GM12878 (cell line): Measurements from ENCODE around the gene SLC1A7. TPM values are rescaled to one million over a fixed set of nuclear protein-coding genes. Genes with fewer than 3 reads are reported as not detected.

Source experiments
- ATAC-seq: fragments of 200-7000 bp; cut with Tn5 transposase; 3 replicates; pipeline ENCODE4 v1.9.1; 2020; ENCODE audit warnings: mild to moderate bottlenecking, moderate library complexity
- BruUV-seq: library from RNA; stranded (reverse); fragments of 400-500 nt; replicated peaks from 2 replicates; lab custom pipeline; 2021; lab: Mats Ljungman, UMichigan
- CTCF ChIA-PET: fragments of 300-600 bp; sonication (Branson Sonifier 250); formaldehyde crosslinking; extraction: SDS; loops from one replicate; lab custom pipeline; 2021; ENCODE audit warnings: inconsistent platforms; lab: Yijun Ruan, JAX
- POLR2A ChIA-PET: fragments of 350-600 bp; formaldehyde crosslinking; extraction: SDS; loops from one replicate; lab custom pipeline; 2021; ENCODE audit warnings: inconsistent platforms; lab: Charles Lee
- RAD21 ChIA-PET: fragments of 300-600 bp; sonication (Branson Sonifier 250); formaldehyde crosslinking; loops from one replicate; lab custom pipeline; 2023; ENCODE audit warnings: antibody characterized with exemption; ENCODE audit not compliant: unreplicated experiment; lab: Charles Lee
- SMC1A ChIA-PET: fragments of 300-600 bp; sonication (Branson Sonifier 250); formaldehyde crosslinking; loops from one replicate; lab custom pipeline; 2023; ENCODE audit not compliant: unreplicated experiment, uncharacterized antibody; lab: Charles Lee
- DNase-seq: peaks from one replicate; pipeline ENCODE4 v3.0.0-alpha.2; 2011; ENCODE audit warnings: low read depth, low spot score
- FAIRE-seq: peaks from 3 replicates; lab custom pipeline; 2011; peaks lifted over from hg19 to GRCh38; lab: Jason Lieb, UNC
- H2AFZ ChIP-seq: 2 replicates; pipeline ENCODE4 v1.6.0; 2011; ENCODE audit warnings: low read depth, low read length, control low read depth; ENCODE audit not compliant: control insufficient read depth
- H3K27ac ChIP-seq: 2 replicates; pipeline ENCODE4 v1.5.1; 2011; ENCODE audit warnings: control low read depth; ENCODE audit not compliant: control insufficient read depth, insufficient read depth
- H3K27me3 ChIP-seq, 2 experiments: replicated peaks in 1 of 2; 2 replicates each; pipeline versions ENCODE4 v1.6.0 to v1.6.1; 2011; ENCODE audit warnings: low read length in 1 of 2; ENCODE audit not compliant: control insufficient read depth in 2 of 2, insufficient read depth in 2 of 2
- H3K36me3 ChIP-seq, 2 experiments: 2 replicates each; pipeline ENCODE4 v1.5.1; 2011; ENCODE audit warnings: low read length in 1 of 2; ENCODE audit not compliant: control insufficient read depth in 2 of 2, insufficient read depth in 2 of 2
- H3K4me1 ChIP-seq: 2 replicates; pipeline ENCODE4 v1.6.1; 2011; ENCODE audit warnings: mild to moderate bottlenecking, low read length, moderate library complexity, mixed read lengths; ENCODE audit not compliant: control insufficient read depth, insufficient read depth
- H3K4me2 ChIP-seq: 2 replicates; pipeline ENCODE4 v1.6.0; 2011; ENCODE audit warnings: control low read depth; ENCODE audit not compliant: control insufficient read depth, insufficient read depth
- H3K4me3 ChIP-seq: fragments of 200-600 bp; sonication (generic); 2 replicates; pipeline ENCODE4 v1.5.1; 2016
- H3K79me2 ChIP-seq: 2 replicates; pipeline ENCODE4 v1.6.0; 2011; ENCODE audit warnings: low read length; ENCODE audit not compliant: control insufficient read depth, insufficient read depth
- H3K9ac ChIP-seq: 2 replicates; pipeline ENCODE4 v1.8.0; 2011; ENCODE audit warnings: low read length, control low read depth, mixed read lengths; ENCODE audit not compliant: control insufficient read depth, insufficient read depth
- H3K9me3 ChIP-seq: replicated peaks from 3 replicates; pipeline ENCODE4 v1.5.1; 2011; ENCODE audit warnings: mild to moderate bottlenecking, low read length; ENCODE audit not compliant: control insufficient read depth, insufficient read depth
- H4K20me1 ChIP-seq: 2 replicates; pipeline ENCODE4 v1.6.0; 2011; ENCODE audit not compliant: control insufficient read depth, insufficient read depth
- CBX3 ChIP-seq: fragments of 200-600 bp; sonication (generic); IDR thresholded peaks from 2 replicates; pipeline ENCODE4 v1.6.1; 2016; ENCODE audit warnings: low read depth, borderline replicate concordance
- CEBPB ChIP-seq, 2 experiments: fragments of 150-350 bp in 1 of 2; IDR thresholded peaks; 2 replicates each; pipeline ENCODE4 v1.6.1; 2012 to 2014; ENCODE audit warnings: low read depth in 2 of 2, low read length in 2 of 2, borderline replicate concordance in 1 of 2, inconsistent platforms in 1 of 2
- GABPA ChIP-seq: IDR thresholded peaks from 2 replicates; pipeline ENCODE4 v1.6.1; 2014; ENCODE audit warnings: antibody characterized with exemption, low read depth, mild to moderate bottlenecking, inconsistent platforms
- GATAD2B ChIP-seq: fragments of 450-650 bp; conservative IDR thresholded peaks from 2 replicates; pipeline ENCODE4 v1.6.1; 2017; ENCODE audit warnings: low read depth, mild to moderate bottlenecking, moderate library complexity
- HDGF ChIP-seq: fragments of 450-650 bp; IDR thresholded peaks from 2 replicates; pipeline ENCODE4 v1.6.1; 2016; ENCODE audit warnings: antibody characterized with exemption
- MEF2A ChIP-seq: IDR thresholded peaks from 2 replicates; pipeline ENCODE4 v1.6.1; 2011; ENCODE audit warnings: low read depth, mild to moderate bottlenecking, low read length, moderate library complexity; ENCODE audit not compliant: insufficient read depth
- MTA2 ChIP-seq: fragments of 450-650 bp; IDR thresholded peaks from 2 replicates; pipeline ENCODE4 v1.6.1; 2016; ENCODE audit warnings: low read depth, mild to moderate bottlenecking, moderate library complexity
- MYC ChIP-seq: IDR thresholded peaks from 2 replicates; pipeline ENCODE4 v1.6.1; 2011; ENCODE audit warnings: mild to moderate bottlenecking, low read length, moderate library complexity, inconsistent platforms; ENCODE audit not compliant: insufficient read depth, insufficient replicate concordance, insufficient read length, severe bottlenecking
- PML ChIP-seq: IDR thresholded peaks from 2 replicates; pipeline ENCODE4 v1.6.1; 2012; ENCODE audit warnings: low read length, inconsistent platforms
- POU2F2 ChIP-seq: IDR thresholded peaks from 3 replicates; pipeline ENCODE4 v1.6.1; 2011; ENCODE audit warnings: low read depth, mild to moderate bottlenecking, low read length, borderline replicate concordance
- SIX5 ChIP-seq: IDR thresholded peaks from 2 replicates; pipeline ENCODE4 v1.6.1; 2011; ENCODE audit warnings: mild to moderate bottlenecking, low read depth, low read length, moderate library complexity; ENCODE audit not compliant: severe bottlenecking
- ZNF217 ChIP-seq: fragments of 450-650 bp; IDR thresholded peaks from 2 replicates; pipeline ENCODE4 v1.6.1; 2017; ENCODE audit warnings: antibody characterized with exemption, mild to moderate bottlenecking
- WGBS: methylation state at CpG from one replicate; pipeline ENCODE4 v1.1.6; 2016; ENCODE audit warnings: low lambda C conversion rate; ENCODE audit not compliant: insufficient replicate concordance, insufficient coverage; ENCODE audit errors: missing lambda C conversion rate; 5-methylcytosine and 5-hydroxymethylcytosine counted together
- in situ Hi-C: fragments of 300-500 bp; cut with MboI; formaldehyde crosslinking; loops from 9 replicates; pipeline ENCODE4 v1.14.3; 2018; ENCODE audit warnings: mixed read lengths
- intact Hi-C: fragments of 100-400 bp; cut with micrococcal nuclease; formaldehyde crosslinking; loops from one replicate; pipeline ENCODE4 v1.14.2; 2022; ENCODE audit not compliant: unreplicated experiment
- polyA plus RNA-seq, 11 experiments: library from polyadenylated mRNA; depleted of rRNA in 4 of 11; unstranded in 6 of 11; stranded (reverse) in 5 of 11; fragments of >200 nt; fragmentation: Nextera tagmentation in 4 of 11; fragmentation: Illumina TruSeq in 1 of 11; extraction: Ambion mirVana in 4 of 11; extraction: Trizol in 1 of 11; gene quantifications; 1 replicate in 1 of 11; 2 replicates in 10 of 11; pipeline versions ENCODE4 v1.2.1 to v1.2.3, GENCODE V29; 2011 to 2016; ENCODE audit warnings: inconsistent platforms in 2 of 11, missing spikeins in 2 of 11, low read depth in 1 of 11
- total RNA-seq, 4 experiments: library from RNA; depleted of rRNA in 3 of 4; stranded (reverse); fragments of >200 nt in 3 of 4; fragmentation: Illumina TruSeq in 1 of 4; extraction: Trizol in 1 of 4; gene quantifications; 2 replicates each; pipeline versions ENCODE4 v1.2.1 to v1.2.3, GENCODE V29; 2013 to 2021
- TF ChIP-seq, protein P1 (sequence below): fragments of 450-650 bp; IDR thresholded peaks from 2 replicates; pipeline ENCODE4 v1.6.1; 2018; ENCODE audit warnings: borderline replicate concordance, mild to moderate bottlenecking; ENCODE audit not compliant: partially characterized antibody

The SLC1A7 gene
- total and polyA plus RNA-seq, 10 of the 15 experiments (the other 5 are each of a cell fraction or from before 2014, with no cell fraction given): not detected

DNA sequence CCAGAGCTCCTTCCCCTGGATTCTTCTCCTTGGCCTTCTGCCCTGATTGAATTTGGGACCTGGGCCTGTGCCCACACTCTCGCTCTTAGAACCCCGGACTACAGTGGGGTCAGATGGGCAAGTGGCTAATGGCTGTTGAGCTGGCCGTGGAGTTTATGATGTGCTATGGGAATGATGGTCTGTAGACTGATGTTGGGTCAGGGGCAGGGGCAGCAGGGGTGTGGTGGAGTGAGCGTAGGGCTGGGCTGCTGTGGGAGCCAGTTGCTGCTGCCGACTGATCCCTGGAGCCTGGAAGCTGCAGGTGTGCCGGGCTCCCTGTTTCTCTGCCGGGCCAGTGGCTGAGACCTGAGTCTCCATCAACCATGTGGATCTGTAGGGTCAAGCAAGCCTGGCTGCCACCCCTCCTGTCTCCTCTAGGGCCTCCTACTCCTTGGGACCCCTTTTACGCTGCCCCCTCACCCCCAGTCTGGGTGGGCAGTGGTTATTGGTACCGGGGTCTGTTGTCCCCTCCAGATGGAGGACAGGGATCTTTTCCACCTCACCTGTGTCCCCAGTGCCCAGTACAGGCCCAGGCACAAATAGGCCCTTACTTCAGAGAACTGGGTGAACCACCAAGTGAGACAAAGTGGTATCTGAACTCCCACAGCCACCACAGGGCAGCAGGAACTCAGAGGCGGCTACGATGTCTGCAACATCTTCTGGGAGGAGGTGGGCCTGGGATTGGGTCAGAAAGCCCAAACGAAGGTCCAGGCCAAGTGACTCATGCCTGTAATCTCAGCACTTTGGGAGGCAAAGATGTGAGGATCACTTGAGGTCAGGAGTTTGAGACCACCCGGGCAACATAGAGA is 75.3 kb downstream of the SLC1A7 start:
- H3K36me3 ChIP-seq: no peaks in the 10 kb centered on the region
- H3K79me2 ChIP-seq: no peaks in the 10 kb centered on the region
- no peak overlapping the region for H3K4me3 ChIP-seq
- intact Hi-C loops (no loop called here), in situ Hi-C loops (no loop called here)
- H3K9ac ChIP-seq: no peak overlapping the region
- 40% methylated on average over 13 of the region's 13 CpGs for WGBS
- no peaks in the 10 kb centered on the region for H4K20me1 ChIP-seq
- ChIA-PET RAD21 (no interaction called here), CTCF (no interaction called here), SMC1A (no interaction called here), POLR2A (interaction anchor here (0.9 kb wide), 1 partner anchor 18 kb away, joined by 3 read pairs; no protein-coding TSS in a partner anchor)
- no peaks in the 10 kb centered on the region for H3K4me1 ChIP-seq
- ATAC-seq: no peak
- H3K27ac ChIP-seq: no peak overlapping the region
- DNase-seq: no peak
- TF ChIP-seq CEBPB (IDR thresholded peaks at IDR 0.05; ENCODE audit: borderline replicate concordance in 1 of 2, low read depth in 2 of 2, low read length in 2 of 2) (no peak), PML (no peak), MYC (no peak), ZNF217 (no peak), MTA2 (no peak), MEF2A (no peak), SIX5 (no peak), HDGF (no peak), GATAD2B (no peak), POU2F2 (no peak), GABPA (no peak), CBX3 (no peak)
- TF ChIP-seq, protein P1, sequence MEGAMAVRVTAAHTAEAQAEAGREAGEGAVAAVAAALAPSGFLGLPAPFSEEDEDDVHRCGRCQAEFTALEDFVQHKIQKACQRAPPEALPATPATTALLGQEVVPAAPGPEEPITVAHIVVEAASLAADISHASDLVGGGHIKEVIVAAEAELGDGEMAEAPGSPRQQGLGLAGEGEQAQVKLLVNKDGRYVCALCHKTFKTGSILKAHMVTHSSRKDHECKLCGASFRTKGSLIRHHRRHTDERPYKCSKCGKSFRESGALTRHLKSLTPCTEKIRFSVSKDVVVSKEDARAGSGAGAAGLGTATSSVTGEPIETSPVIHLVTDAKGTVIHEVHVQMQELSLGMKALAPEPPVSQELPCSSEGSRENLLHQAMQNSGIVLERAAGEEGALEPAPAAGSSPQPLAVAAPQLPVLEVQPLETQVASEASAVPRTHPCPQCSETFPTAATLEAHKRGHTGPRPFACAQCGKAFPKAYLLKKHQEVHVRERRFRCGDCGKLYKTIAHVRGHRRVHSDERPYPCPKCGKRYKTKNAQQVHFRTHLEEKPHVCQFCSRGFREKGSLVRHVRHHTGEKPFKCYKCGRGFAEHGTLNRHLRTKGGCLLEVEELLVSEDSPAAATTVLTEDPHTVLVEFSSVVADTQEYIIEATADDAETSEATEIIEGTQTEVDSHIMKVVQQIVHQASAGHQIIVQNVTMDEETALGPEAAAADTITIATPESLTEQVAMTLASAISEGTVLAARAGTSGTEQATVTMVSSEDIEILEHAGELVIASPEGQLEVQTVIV: no peak
- no peak for FAIRE-seq
- no peak overlapping the region for H3K4me2 ChIP-seq
- H3K27me3 ChIP-seq: peaks cover 3 to 4% of the 10 kb centered on the region in 2 experiments
- H2AFZ ChIP-seq: no peak overlapping the region
- H3K9me3 ChIP-seq: no peaks in the 10 kb centered on the region
- BruUV-seq: no TSS peak
